Dedifferentiated amniotic fluid mesenchymal stem cell (primary cell): ENCODE data around the gene RAD51B.
"Not testable (repeated sequence)": the region's sequence is repeated elsewhere in the genome, so short reads cannot be mapped to it uniquely, and the experiment has no call there.

Experiments used
- DNase-seq: peaks from one replicate; pipeline ENCODE4 v3.0.0-alpha.2; 2016; ENCODE audit errors: extremely low spot score

Gene RAD51B

DNA sequence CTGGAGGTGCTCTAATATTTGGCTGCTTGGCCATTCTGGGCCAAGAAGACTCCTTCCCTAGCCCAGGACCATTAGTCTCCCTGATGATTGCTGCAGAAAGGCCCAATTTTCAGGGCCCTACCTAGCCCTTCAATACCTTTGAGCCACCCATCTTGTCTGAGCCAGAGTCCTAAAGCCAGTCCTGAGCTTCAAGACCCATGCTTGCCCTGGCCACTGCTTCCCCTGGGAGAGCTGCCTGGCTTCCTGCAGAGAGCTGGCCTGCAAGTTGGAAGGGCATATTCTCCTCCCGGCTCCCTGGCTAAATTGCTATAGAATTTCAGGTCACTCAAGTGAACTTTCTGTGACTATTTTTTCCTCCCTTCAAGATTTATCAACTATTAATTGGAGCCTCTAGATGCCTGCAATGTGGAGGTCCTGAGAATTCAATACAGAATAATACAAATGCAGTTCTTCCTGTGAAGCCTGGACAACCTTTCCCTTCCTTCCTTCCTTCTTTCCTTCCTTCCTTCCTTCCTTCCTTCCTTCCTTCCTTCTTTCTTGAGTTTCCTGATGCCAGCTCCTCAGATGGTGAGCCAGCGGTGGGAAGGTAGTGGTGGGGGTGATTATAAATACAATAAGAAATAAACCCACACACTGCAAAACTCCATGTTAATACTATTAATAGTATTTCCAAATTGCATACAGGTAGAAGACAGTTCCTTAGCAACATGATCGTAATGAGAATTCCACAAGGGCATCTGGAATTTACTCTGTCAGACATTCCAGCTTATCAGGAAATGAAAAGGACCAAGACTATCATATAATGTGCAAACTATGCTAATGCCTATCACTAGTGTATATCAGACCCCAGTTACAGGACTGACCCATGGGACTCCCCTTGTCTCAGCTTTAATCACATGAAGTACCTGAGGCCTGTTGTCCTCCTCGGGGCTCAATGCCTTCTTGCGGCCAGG is 865.2 kb downstream of the RAD51B start:
- no peak for DNase-seq

DNA sequence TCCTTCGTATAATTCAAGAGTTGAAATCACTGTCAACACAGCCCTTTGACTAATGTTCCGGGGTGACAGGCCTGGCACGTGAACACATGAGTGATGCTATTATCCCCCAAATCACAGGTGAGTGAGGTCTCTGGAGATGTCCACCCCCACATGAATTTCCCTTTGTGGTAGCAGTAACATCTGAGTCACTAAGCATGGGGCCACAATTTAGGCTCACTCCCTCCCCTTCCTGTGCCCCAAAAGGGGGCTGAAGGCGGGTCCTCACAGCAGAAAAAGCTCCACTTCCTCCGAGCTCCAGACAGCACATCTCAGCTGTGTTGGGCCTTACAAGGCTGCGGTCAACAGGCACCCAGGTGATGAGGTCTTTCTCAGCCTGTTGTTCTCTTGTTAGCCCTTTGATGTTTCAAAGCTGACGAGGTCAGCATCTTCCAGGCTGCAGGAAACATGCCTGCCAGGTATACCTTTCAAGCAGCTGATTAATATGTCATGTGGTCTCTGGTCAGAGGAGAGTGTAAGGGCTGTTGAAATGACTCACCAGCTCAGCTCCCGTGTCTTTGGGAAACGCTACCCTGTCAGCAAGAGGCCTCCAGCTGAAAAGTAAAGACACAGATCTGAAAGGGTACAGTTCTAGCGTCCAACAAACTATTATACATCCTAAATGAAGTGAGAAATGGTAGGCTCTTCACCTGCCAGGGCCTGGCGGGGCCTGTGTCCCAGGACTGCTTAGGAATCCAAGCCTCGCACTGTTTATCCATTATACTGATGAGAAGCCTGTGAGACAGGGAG is 866.0 kb downstream of the RAD51B start:
- DNase-seq: no peak

DNA sequence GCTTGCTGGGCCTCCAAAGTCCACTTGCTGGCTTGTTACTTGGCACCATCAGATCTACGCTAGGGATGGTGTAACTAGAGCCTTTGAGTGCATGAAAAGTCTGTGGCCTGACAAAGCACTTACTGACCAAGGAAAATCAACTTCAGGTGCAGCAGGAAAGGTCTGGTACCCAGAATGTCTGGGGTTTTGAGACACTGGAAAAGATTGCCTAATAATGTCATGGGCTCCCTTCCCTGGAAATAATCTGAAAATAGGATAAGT is 866.6 kb downstream of the RAD51B start:
- DNase-seq: no peak

DNA sequence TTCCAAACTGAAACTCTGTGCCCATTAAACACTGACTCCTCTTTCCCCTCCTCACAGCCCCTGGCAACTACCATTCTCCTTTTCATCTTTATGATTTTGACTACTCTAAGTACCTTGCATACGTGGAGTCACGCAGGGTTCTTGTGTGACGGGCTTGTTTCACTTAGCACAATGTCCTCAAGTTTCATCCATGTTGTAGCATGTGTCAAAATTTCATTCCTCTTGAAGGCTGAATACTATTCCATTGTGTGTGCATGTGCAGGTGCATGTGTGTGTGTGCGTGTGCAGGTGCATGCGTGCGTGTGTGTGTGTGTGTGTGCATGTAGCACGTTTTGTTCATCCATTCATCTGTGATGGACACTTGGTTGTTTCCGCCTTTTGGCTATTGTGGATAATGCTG is 867.1 kb downstream of the RAD51B start:
- no peak for DNase-seq

DNA sequence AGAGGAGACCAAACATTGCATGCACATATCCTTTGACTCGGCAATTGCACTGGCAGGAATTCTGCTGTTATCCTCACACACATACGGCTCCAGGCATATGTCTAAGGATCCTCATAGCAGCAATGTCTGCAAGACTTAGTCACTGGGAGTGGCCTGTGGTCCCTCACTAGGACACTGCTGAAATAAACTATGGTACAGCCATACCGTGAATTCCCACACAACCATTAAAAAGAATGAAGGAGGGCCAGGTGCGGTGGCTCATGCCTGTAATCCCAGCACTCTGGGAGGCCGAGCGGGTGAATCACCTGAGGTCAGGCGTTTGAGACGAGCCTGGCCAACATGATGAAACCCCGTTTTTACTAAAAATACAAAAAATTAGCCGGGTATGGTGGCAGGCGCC is 868.2 kb downstream of the RAD51B start:
- DNase-seq: peak; percentile 79

DNA sequence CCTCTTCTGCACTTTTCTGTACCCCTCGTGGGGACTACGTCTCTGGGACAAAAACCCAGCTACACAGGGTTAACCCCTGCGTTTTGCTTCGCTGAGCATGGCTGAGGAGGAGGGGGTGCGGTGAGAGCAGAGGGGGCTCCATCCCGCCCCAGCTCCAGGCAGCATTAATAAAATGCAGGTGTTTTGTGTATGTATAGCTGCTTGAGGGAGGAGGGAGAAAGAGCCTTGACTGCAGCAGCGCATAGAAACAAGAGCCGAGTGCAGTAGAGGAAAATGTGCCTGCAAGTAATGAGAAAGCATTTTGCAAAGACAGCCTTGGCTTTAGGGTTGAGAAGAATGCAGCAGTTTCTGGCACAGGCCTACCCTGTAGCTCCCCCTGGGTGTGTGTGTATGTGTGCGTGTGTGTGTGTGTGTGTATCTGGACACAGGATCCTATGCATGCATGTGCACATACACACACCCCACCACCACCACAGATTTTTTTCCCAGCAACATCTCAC is 869.3 kb downstream of the RAD51B start:
- peak; percentile 74 for DNase-seq

DNA sequence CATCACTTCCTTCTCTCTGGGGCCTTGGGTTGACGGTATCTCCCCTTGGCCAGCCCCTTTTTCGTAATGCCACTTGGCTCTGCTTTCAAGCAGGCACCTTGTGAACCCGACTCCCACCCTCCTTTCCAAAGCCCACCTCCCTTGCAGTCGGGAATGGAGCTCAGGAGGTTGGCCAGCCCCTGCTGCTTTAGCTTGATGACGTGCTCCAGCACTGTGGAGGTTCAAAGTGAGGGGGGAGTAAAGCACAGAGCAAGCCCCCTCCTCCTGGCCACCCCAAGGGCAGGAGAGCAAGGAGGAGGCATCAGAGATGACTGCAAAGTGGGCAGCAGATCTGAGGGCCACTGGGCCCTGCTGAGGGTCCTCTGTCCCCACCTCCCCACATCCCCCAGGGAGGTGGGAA is 869.9 kb downstream of the RAD51B start:
- no peak for DNase-seq

DNA sequence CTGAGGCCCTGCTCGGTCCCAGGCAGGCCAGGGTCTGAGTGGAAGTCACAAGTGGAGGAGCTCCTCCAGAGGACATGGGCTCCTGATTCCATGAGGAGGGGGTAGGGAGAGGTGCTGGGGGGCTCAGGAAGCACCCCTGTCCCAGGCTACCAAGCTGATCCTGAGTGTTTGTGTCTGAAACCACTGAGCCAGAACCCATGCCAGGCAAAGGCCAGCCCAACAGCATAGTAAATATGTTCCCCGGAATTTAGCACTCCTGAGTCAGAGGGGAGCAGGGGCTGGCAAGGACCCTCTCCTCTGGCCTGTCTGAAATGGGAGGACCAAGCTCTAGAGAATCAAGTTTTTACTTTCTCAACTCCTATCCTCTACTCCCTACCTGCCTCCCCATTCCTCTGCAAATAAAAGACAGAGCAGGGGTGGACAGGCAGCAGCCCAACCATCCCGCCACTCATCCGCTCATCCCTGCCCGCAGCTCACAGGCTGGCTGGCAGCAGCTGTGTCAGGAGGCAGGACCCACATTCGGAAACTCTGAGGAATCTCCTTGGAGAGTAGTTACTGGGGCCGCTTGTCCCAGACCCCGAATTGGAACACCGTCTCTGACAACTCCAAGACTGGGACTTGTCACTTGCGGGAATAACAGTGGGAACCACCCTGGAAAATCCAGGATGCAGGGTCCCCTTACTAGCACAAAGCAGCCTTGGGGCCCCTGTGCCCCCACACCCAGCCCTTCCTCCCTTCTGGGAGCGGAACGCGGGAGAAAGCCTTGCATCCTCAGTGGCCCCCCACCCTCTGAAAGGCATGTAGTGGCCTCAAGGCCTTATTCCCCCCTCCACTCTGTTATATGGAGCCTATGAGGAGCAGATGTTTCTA is 870.7 kb downstream of the RAD51B start:
- DNase-seq: no peak

DNA sequence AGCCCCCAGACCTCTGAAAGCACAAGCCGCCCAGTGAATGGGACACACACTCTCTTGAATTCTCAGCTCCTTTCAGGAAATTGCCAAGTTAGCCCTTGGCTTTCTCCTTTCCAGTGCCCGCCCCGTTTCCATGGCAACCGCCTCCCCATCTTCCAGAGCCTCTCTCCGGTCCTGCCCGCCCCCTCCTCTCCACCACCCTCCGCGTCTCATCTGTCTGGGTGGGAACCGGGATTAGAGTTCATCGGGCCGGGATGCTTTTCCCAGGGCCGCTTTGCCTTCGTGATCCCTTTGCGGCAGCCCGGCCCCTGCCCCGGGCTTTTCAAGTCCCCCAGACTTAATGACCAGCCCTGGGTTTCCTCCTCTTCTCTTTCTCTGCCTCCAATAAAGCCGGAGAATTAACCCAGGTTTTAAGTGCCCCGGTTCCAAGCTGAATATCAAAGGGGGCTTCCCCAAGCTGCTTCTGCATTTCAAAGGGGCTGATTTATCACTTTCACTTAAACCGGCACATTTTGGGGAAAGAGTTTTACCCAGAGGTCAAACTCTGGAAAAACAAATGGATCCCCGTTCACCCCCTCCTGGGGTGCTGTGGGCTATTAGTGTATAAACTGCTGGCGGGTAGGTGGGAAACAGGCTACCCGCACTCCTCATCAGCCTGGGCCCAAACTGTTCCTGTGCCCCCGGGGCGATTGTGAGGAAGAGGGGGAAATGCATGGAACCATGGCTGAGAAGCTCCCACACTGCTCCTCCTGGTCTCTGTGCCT is 871.6 kb downstream of the RAD51B start:
- no peak for DNase-seq

DNA sequence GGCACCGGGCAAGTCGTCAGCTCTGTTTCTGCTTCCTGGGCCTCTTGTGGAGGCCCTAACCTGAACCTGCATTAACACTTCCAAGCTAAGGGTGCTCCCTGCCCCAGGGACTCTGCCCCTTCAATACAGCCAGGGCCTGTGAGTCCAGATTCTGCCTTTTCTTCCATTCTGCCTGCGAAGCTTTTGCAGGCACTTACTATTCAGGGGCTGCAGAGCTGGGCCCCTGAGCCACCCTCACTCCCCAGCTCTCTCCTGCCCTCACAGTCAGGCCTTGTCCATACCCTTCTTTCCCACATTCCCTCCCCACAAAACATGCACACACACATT is 872.2 kb downstream of the RAD51B start:
- no peak for DNase-seq

DNA sequence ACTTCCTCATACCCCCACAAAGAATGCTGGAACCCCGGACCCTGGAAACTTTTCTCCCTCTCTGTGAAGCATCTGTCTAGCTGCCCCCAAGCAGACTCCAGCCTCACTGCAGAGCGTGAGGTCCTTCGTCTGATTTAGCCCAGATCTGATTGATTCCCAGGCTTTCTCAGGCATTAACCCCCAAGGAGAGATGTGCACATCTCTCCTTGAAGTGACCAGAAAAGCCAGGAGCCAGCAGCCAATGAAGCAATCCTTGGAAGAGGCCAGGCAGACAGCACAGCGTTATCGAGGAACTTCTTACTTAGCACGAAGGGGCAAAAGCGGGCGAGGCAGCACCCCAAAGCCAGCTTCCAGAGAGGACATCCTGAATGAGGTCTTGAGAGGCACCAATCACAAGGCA is 872.6 kb downstream of the RAD51B start:
- DNase-seq: no peak

DNA sequence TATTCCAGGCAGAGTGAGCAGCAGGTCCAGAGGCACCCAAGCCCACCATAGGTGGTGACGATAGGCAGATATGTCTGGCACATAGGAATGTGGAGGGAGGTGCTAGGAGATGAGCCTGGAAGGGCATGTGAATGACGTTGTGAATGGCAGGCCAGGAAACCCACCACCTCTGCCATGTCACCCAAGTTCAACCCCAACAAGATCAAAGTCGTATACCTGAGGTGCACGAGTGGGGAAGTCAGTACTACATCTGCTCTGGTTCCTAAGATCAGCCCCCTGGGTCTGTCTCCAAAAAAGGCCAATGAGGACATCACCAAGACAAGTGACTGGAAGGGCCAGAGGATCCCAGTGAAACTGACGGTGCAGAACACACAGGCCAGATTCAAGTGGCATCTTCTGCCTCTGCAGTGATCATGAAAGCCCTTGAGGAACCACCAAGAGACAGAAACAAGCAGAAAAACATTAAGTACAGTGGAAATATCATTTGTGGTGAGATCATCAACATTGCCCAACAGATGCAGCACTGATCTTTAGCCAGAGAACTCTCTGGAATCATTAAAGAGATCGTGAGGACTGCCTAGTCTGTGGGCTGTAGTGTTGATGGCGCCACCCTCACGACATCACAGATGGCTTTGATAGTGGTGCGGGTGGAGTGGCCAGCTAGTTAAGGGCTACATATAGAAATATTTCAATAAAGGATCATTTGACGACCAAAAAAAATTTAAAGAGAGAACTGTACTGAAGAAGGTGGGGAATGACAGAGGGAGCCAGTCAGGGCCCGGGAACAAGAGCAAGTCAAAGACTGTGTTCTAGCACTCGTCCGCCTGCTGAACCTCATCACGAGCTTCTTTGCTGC is 873.6 kb downstream of the RAD51B start:
- DNase-seq: peak; percentile 54

DNA sequence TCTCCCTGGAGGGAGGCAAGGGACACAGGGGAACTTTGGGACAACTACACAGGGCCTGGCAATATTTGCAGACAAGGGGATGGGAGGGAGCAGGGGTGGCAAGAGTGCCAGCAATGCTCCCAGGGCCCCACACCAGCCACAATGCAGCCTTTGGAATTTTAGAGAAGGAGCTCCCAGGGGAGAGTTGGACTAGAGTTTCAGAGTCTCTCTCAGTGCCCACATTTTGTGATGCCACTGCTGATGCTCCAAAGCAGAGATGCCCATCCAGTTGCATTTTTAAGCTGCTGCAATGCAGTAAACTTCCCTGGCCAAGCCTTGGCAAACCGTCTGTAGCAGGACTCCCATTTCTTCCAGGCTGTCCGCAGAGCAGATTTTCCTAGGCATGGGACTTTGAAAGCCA is 874.3 kb downstream of the RAD51B start:
- DNase-seq: no peak

DNA sequence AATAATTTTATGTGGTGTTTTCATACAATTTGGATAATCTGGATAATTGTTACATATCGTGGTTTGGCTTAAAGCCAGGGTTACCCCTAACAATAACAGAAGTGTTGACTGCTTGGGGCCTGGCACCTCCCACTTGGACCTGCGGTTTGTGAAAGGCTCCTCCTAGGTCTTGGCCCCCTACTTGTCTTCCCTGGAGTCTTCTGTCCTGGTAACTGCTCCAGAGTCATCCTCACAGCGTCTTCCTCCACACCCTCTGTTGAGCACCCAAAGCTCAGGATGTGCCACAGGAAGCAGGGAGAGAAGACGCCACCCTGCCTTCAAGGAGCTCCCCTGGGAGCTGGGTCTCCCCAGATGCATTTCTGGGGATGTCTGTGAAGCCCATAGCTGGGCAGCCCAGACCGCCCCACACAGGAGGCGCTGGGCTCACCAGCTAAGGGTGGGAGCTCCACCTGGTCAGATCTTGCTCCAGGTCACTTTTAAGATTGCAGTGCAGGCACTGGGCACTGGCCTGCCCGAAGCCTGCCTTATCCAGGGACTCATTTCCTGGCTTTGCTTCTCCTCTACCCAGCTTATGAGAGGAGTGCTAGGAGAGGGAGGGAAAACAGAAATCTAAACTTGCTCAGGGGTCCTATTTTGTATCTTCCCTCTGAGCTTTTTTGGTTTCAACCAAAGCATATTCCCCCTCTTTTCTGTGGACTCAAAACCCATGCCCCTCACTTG is 875.1 kb downstream of the RAD51B start:
- no peak for DNase-seq

DNA sequence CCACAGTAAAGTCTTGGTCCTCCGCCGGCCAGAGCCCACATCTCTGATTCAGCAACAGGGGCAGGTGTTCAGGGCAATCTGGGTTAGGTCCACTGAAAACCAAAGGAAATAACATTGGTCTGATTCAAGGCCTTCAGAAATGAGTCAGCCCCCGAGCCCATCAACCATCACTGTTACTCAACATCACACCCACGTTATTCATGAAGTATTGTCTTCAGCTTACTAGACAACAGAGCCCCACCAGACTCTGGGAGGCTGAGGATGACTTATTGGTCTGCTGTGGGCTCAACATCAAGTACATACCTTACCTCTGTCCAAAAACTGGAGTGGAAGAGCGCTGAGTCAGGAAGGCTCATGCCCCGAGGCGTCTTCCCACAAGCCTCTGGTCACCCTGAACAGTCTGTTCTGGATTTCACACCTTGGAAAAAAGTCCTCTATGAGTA is 875.8 kb downstream of the RAD51B start:
- peak; percentile 92 for DNase-seq

DNA sequence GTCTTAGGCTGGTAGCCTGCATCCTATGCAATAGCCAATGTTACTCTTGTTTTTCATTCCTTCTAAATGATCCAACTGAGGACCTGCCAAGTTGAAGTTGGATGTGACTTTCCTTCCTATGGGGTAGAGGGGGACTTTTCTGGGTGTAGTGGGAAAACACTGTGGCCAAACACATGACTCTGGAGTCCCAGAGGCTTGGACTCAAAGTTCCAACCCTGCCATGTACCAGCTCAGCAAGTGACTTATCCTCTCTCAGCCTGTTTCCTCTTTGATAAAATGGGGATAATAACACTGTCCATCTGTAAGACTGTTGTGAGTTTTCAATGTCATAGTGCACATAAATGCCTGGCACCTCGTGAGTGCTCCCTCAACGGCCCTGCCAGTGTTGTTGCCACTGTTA is 876.3 kb downstream of the RAD51B start:
- no peak for DNase-seq

DNA sequence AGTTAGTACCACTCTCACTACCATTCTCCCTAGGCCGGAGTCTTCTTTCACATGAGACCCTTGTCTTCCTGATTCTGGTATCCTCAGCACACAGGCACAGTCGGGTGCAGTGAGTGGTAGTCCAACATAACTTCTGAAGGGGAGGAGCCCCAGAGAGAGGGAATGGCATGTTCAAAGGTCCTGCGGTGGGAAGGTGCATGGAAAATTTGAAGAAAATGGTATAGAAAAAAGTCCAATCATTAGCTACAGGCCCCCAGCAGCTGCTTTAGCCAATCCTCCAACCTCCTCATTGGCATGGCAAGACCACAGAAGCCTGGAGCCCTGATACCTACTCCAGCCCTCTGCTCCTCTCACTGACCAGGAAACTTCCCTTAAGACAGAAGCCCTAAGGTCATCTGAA is 876.7 kb downstream of the RAD51B start:
- no peak for DNase-seq

DNA sequence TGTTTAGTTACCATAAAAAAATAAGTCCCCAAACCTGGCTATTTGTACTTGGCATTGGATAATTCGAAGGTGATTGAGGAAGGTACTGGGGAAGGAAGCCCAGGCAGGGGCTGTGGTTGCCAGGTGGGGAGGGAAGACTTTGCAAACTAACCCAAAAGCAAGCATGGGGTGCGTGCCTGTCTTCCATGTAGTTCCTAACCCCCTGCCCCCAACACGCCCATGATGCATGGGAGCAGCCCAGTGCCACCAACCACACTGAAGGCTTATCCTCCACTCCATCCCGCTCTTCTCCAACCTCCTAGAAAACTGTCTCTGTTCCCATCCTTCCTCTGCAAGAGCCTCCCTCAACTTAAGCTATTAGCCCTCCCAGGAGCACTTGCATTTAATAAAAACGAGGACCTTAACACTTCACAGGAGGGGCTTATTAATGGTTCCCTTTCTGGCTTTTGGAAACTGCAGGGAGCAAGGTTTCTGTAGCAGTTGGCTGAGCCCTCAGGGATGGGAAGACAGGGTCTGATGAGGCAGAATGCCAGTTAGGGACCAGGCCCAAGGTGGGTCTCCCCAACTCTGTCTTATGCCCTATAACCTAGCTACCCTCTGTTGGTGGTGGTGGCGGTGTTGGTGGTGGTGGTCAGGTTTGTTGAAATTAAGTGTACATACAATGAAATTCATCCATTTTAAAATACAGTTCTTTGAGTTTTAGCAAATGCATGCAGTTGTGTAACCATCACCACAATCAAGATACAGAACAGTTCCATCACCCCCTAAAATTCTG is 877.3 kb downstream of the RAD51B start:
- DNase-seq: no peak

DNA sequence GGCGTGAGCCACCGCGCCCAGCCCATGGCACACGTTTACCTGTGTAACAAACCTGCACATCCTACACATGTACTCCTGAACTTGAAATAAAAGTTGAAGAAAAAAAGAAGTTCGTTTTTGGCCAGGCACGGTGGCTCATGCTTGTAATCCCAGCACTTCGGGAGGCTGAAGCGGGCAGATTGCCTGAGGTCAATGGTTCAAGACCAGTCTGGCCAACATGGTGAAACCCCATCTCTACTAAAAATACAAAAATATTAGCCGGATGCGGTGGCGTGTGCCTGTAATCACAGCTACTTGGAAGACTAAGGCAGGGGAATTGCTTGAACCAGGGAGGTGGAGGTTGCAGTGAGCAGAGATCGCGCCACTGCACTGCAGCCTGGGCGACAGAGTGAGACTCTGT is 879.2 kb downstream of the RAD51B start:
- not testable (repeated sequence) for DNase-seq
